Epithelial cell of proximal tubule (primary cell): Measurements from ENCODE around the gene PRIM1. TPM values are rescaled to one million over a fixed set of nuclear protein-coding genes. Genes with fewer than 3 reads are reported as not detected.

ENCODE experiments used
- DNase-seq: peaks from one replicate; pipeline ENCODE4 v3.0.0-alpha.2; 2011; ENCODE audit warnings: low read depth
- H3K4me3 ChIP-seq: 2 replicates; pipeline ENCODE4 v1.5.1; 2011; ENCODE audit warnings: low read depth, mild to moderate bottlenecking, low read length
- total RNA-seq: library from RNA; depleted of rRNA; stranded (reverse); fragments of >200 nt; gene quantifications from 2 replicates; pipeline ENCODE4 v1.2.3, GENCODE V29; 2015
- TF ChIP-seq, protein P1 (sequence below): conservative IDR thresholded peaks from 2 replicates; pipeline ENCODE4 v1.5.1; 2012; ENCODE audit warnings: low read depth, mild to moderate bottlenecking, low read length

PRIM1 gene
- total RNA-seq, 1 donor from 2014 or later = 19.1 TPM

DNA sequence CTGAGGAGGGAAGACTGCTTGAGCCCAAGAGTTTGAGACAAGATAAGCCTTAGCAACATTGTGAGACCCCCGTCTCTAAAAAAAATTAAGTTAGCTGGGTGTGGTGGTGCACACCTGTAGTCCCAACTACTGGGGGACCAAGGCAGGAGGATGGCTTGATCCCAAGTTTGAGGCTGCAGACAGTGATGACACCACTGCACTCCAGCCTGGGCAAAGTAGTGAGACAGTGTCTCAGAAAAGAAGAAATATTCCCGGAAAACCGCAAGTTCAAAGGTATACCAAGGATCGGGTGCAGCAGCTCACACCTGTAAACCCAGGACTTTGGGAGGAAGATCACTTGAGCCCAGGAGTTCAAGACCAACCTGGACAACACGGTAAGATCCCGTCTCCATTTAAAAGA lies 69.8 kb downstream of the PRIM1 start:
- no peak overlapping the region for H3K4me3 ChIP-seq
- DNase-seq = no peak
- TF ChIP-seq, protein P1, sequence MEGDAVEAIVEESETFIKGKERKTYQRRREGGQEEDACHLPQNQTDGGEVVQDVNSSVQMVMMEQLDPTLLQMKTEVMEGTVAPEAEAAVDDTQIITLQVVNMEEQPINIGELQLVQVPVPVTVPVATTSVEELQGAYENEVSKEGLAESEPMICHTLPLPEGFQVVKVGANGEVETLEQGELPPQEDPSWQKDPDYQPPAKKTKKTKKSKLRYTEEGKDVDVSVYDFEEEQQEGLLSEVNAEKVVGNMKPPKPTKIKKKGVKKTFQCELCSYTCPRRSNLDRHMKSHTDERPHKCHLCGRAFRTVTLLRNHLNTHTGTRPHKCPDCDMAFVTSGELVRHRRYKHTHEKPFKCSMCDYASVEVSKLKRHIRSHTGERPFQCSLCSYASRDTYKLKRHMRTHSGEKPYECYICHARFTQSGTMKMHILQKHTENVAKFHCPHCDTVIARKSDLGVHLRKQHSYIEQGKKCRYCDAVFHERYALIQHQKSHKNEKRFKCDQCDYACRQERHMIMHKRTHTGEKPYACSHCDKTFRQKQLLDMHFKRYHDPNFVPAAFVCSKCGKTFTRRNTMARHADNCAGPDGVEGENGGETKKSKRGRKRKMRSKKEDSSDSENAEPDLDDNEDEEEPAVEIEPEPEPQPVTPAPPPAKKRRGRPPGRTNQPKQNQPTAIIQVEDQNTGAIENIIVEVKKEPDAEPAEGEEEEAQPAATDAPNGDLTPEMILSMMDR = no peak

Other genes starting within 250 kb of the PRIM1 start
- gene RBMS2, start 230.5 kb downstream of the PRIM1 start, total RNA-seq = 23.9 and 31.0 TPM in 2 replicates
- gene BAZ2A, start 122.0 kb downstream of the PRIM1 start, total RNA-seq = 41.5 and 43.1 TPM in 2 replicates
- gene ATP5F1B, start 106.3 kb downstream of the PRIM1 start, total RNA-seq = 569 and 705 TPM in 2 replicates
- gene PTGES3, start 64.0 kb downstream of the PRIM1 start, total RNA-seq = 110 and 203 TPM in 2 replicates
- 1,115 and 1,158 TPM in 2 replicates for gene NACA, start 27.0 kb downstream of the PRIM1 start, total RNA-seq
- gene HSD17B6, start 11.0 kb upstream of the PRIM1 start, total RNA-seq = 0.36 and 0.81 TPM in 2 replicates
- gene SDR9C7, start 182.1 kb upstream of the PRIM1 start, total RNA-seq = not detected in 2 replicates
- gene RDH16, start 205.3 kb upstream of the PRIM1 start, total RNA-seq = 0.12 TPM in 1 of 2 replicates, not detected in the other